OCI-LY1 (cell line): ENCODE data around the gene SMIM21.

Experiments
- CTCF ChIP-seq: fragments of 200-600 bp; sonication (generic), shearing (Covaris generic); IDR thresholded peaks from 2 replicates; pipeline ENCODE4 v1.5.1; 2017; ENCODE audit warnings: mild to moderate bottlenecking, antibody characterized with exemption, low read length, moderate library complexity, mixed read lengths
- EZH2 ChIP-seq: fragments of 200-600 bp; sonication (generic), shearing (Covaris generic); IDR thresholded peaks from 2 replicates; pipeline ENCODE4 v1.8.0; 2017; ENCODE audit warnings: borderline replicate concordance, mixed run types, mild to moderate bottlenecking, antibody characterized with exemption, low read length, moderate library complexity, mixed read lengths

GRCh38 chr18:75471850-75472249 is 44.3 kb upstream of the SMIM21 start:
- TF ChIP-seq EZH2 (no peak), CTCF (no peak)
